Measurements from ENCODE around the gene AEBP2.
"Not testable (repeated sequence)": the region's sequence is repeated elsewhere in the genome, so short reads cannot be mapped to it uniquely, and the experiment has no call there.

The AEBP2 gene

DNA sequence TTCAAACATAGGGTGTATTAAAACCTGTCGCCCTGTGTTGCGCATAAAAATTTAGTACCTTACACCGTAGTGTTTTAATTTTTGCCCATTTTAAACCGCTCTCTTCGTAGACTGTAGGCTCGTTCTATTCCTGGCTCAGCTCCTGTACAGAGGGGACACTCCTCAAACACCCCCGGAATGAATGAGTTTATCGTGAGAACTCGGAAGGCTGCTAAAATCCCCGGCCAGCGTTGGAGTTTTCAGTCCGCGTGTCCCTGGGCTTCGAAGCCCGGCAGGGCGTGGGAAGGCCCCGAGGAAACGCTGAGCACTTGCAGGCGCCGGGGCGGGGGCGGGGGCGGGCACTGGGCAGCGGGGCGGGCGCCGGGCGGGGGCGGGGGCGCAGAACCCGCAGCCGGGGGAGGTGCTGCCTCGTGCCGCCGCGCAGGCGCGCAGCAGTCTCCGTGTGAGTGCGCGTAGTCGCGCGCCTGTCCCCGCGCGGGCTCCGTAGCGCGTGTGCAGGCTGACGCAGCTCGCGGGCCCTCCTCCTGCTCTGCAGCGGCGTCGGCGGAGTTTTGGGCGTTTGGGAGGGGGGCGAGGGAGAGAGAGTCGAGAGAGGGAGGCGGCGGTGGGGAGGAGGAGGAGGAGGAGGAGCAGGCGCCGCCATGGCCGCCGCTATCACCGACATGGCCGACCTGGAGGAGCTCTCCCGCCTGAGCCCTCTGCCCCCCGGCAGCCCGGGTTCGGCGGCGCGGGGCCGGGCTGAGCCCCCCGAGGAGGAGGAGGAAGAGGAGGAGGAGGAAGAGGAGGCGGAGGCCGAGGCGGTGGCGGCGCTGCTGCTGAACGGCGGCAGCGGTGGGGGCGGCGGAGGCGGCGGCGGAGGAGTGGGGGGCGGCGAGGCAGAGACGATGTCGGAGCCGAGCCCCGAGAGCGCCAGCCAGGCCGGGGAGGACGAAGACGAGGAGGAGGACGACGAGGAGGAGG, at the start of gene AEBP2:
Gene AEBP2, plus strand, starts transcription at position 434 of the 960 bp plus-strand sequence. Its CDS starts 208 bp downstream, at position 642.
- DNase-seq (ENCODE audit: low spot score) = peak; percentile 92

GRCh38 chr12:19390051-19390598, 49.2 kb upstream of the AEBP2 start:
- DNase-seq (ENCODE audit: low spot score) = no peak

DNA sequence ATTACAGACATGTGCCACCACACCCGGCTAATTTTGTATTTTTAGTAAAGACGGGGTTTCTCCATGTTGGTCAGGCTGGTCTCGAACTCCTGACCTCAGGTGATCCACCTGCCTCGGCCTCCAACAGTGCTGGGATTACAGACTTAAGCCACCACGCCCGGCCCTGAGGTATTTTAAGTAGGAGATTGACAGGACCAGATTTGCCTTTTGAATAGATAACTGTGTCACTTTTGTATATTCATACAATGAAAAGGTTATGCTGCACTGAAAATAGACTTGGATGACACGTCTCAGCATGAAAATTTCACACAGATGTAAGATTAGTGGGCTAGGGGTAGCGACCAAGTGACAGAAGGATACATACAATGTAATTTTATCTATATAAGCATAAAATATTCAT, 46.6 kb upstream of the AEBP2 start:
- not testable (repeated sequence) for DNase-seq (ENCODE audit: low spot score)

GRCh38 chr12:19394385-19394784, 44.9 kb upstream of the AEBP2 start:
- no peak for DNase-seq (ENCODE audit: low spot score)

DNA sequence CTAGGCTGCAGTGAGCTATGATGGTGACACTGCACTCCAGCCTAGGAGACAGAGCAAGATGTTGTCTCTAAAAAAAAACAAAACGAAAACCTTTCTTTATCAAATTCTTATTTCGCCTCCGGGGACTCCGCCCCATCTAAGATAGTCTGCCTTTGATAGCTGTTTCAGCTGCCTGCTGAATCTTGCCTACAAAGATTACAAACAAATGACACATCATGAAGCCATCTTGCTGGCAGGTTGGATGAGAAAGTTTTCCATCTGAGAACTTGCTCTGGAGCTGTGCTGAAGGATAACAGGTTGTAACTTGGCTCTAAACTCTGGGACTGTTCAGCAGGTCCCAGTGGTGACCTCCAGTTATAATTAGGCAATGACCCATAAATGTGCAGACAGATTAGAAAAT, 41.8 kb upstream of the AEBP2 start:
- DNase-seq (ENCODE audit: low spot score) = no peak

DNA sequence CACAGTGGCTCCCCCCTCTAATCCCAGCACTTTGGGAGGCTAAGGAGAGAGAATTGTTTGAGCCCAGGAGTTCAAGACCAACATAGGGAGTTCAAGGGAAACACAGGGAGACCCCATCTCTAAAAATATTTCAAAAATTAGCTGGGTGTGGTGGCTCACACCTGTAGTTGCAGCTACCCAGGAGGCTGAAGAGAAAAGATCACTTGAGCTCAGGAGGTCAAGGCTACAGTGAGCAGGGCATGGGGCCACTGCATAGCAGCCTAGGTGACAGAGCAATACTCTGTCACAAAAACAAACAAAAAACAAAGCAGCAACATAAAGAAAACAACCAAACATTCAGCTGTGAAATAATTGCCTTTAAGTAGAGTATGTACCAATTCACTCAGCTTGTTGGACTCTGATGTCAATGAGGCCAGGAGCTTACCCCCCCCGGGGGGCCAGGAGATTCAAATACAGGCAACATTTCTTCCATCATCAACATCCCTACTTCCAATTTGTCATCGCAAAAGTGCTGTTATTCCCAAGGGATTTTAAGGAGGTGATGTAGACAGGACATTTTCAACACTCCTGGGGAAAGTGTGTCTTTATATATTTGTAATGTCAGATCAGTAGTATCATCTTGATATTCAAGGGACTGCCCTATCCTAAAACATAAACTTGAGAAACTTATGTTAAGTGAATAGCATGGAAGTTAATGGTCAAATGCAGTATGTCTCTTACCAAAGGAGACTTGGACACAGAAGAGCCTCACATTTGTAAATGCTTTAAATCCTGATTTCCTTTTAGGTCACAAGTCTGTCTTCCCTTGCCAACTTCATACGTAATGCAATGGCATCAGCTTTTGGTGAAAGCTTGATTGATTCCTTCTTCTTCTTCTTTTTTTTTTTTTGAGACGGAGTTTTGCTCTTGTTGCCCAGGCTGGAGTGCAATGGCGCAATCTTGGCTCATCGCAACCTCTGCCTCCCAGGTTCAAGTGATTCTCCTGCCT, 40.6 kb upstream of the AEBP2 start:
- no peak for DNase-seq (ENCODE audit: low spot score)

- not testable (repeated sequence) for DNase-seq (ENCODE audit: low spot score)
Observed at GRCh38 chr12:19400649-19401285, 38.5 kb upstream of the AEBP2 start.

DNA sequence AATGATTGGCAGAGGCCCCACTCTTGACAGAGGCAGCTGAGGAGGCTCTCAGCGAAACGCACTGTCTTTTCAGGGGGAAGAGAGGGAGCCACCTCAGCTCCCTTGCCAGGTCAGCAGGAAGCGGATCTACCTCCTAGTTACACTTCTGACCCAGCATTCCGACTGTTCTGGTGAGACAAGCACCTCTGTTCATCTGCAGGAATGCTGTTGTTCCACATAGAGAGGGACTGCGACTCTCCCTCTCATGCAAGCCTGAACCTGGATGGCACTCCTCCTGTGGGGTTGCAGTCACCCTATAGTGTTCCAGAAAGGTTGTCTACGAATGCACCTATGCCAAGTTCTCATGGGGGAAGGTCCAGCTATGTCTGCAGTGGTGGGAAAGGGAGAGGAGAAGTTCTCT, 37.1 kb upstream of the AEBP2 start:
- DNase-seq (ENCODE audit: low spot score) = no peak

DNA sequence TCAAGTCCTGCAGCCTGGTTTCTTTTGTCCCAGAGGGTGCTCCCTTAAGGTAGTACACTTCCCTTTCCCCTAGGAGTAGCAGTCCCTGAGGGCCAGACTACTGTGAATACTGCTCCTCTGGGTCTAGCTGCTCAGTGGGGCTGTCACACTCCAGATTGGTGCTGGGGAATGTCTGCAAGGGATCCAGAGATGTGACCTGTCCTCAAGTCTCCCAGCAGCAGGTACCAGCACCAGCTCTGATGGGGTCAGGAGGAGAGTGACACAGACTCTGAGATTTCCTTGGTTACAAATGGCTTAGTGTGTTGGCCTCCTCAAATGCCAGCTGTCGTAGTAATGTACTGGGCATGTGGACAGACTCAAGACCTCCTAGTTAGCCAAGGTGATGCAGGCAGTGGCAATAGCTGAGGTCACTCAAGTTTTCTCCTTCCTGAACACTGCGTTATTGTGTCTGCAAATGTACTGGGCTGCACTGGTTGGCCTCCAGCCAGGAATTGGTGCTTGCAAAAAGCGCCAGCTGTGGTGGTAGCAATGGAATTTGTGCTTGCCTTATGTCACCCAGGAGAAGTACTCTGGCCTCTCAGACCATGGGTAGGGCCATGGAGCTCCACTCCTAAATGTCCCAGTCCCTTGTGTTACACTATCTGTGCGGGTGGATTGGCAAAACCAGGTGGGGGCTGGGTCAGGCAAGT, 36.4 kb upstream of the AEBP2 start:
- DNase-seq (ENCODE audit: low spot score) = no peak

GRCh38 chr12:19404242-19404880, 34.9 kb upstream of the AEBP2 start:
- no peak for DNase-seq (ENCODE audit: low spot score)

DNA sequence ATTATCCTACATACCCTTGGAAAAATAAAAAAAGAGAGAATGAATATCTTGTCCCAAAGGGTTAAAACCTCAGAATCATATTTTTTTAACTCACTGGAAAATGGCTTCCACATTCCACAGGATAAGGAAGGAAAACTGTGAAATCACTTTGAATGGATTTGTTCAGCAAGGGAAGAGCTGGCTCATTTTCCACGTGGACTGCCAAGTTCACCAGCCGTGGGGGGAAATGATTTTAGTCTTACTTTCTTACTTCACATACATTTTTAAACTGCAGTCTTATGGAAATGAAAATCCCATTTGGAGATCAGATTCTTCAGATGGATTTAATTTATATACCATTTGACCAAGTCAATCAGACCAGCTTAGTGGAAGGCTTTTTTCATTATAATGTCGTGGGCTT, 29.9 kb upstream of the AEBP2 start:
- DNase-seq (ENCODE audit: low spot score) = no peak

GRCh38 chr12:19410211-19410610, 29.1 kb upstream of the AEBP2 start:
- DNase-seq (ENCODE audit: low spot score) = no peak

DNA sequence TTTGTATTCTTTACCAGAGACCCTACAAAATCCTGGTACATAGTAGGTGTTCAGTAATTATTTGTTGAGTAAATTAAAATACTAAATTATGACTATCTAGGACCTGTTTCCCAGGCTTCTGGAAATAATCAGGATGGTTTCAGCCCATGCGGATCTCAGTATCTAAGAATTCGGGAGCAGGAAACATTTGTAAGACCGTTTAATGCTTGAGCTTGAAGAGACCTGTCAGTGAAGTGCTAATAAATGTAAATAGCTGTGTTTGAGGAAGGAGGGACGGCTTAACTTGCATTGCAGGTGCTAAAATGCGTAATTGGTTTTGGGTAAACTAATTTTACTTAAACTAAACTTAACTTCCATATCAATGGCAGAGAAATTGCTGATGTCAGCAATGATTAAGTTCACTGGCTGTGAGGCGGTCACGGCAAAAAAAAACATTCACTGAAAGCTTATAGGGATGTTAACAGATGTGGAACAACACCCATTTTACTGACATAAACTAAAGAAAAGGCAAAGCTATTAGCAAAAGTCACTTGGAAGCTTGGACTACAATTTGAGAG, 28.6 kb upstream of the AEBP2 start:
- DNase-seq (ENCODE audit: low spot score) = no peak

- no peak for DNase-seq (ENCODE audit: low spot score)
Observed at GRCh38 chr12:19411234-19412204, 27.8 kb upstream of the AEBP2 start.

GRCh38 chr12:19412844-19413243, 26.4 kb upstream of the AEBP2 start:
- no peak for DNase-seq (ENCODE audit: low spot score)

DNA sequence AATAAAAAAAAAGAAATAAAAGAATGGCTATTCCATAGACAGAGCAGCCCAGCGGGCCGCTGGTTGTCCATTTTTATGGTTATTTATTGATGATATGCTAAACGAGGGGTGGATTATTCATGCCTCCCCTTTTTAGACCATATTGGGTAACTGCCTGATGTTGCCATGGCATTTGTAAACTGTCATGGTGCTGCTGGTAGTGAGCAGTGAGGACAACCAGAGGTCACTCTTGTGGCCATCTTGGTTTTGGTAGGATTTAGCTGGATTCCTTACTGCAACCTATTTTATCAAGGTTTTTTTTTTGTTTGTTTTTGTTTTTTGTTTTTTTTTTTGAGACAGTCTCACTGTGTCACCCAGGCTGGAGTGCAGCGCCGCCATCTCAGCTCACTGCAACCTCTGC, 25.7 kb upstream of the AEBP2 start:
- DNase-seq (ENCODE audit: low spot score) = not testable (repeated sequence)

GRCh38 chr12:19415563-19415962, 23.7 kb upstream of the AEBP2 start:
- DNase-seq (ENCODE audit: low spot score) = no peak

DNA sequence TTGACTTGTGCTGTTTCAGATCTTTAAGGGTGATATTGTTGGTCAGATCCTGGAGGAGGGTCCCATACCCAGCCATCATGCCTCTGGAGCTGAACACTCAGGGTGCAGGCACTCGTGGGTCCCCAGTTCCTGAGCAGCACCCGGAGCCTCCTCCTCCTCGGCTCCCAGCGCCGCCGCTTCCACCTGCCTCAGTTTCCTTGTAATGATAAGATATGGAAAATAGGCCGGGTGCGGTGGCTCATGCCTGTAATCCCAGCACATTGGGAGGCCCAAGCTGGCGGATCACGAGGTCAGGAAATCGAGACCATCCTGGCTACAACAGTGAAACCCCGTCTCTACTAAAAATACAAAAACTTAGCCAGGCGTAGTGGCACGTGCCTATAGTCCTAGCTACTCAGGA, 20.2 kb upstream of the AEBP2 start:
- no peak for DNase-seq (ENCODE audit: low spot score)
